SK-N-SH treated with all-trans-retinoic acid at 6 μM for 48 hours (cell line): ENCODE results near the gene TMC7.

ENCODE experiments used
- ATAC-seq: fragments of 200-7000 bp; cut with Tn5 transposase; 3 replicates; pipeline ENCODE4 v1.9.1; 2020; ENCODE audit warnings: mild to moderate bottlenecking, moderate library complexity
- ARNTL ChIP-seq: fragments of 450-650 bp; formaldehyde crosslinking; IDR thresholded peaks from 2 replicates; pipeline ENCODE4 v1.5.0; 2020; ENCODE audit warnings: low read depth, mild to moderate bottlenecking, moderate library complexity, borderline replicate concordance
- BACH2 ChIP-seq: fragments of 250-450 bp; sonication (Bioruptor Pico); IDR thresholded peaks from 2 replicates; pipeline ENCODE4 v1.9.0; 2021; ENCODE audit warnings: mild to moderate bottlenecking, borderline replicate concordance
- ESRRG ChIP-seq: fragments of 250-450 bp; sonication (Bioruptor Pico); IDR thresholded peaks from 2 replicates; pipeline ENCODE4 v1.6.1; 2021; ENCODE audit warnings: mild to moderate bottlenecking
- ISL1 ChIP-seq: fragments of 250-450 bp; sonication (Bioruptor Pico); IDR thresholded peaks from 2 replicates; pipeline ENCODE4 v2.1.2; 2022; ENCODE audit warnings: mild to moderate bottlenecking, moderate library complexity
- OSR1 ChIP-seq: fragments of 250-450 bp; sonication (Bioruptor Pico); IDR thresholded peaks from 2 replicates; pipeline ENCODE4 v1.8.0; 2022; ENCODE audit warnings: moderate library complexity, mild to moderate bottlenecking, inconsistent platforms
- PATZ1 ChIP-seq: fragments of 250-450 bp; sonication (Bioruptor Pico); IDR thresholded peaks from 2 replicates; pipeline ENCODE4 v1.8.0; 2020; ENCODE audit warnings: mild to moderate bottlenecking, moderate library complexity, borderline replicate concordance
- PPARA ChIP-seq: fragments of 250-450 bp; sonication (Bioruptor Pico); IDR thresholded peaks from 2 replicates; pipeline ENCODE4 v1.5.0; 2020; ENCODE audit warnings: mild to moderate bottlenecking, borderline replicate concordance
- RARB ChIP-seq: fragments of 250-450 bp; sonication (Bioruptor Pico); IDR thresholded peaks from 2 replicates; pipeline ENCODE4 v1.8.0; 2021; ENCODE audit warnings: mild to moderate bottlenecking, moderate library complexity
- SNAI2 ChIP-seq: fragments of 250-450 bp; sonication (Bioruptor Pico); IDR thresholded peaks from 2 replicates; pipeline ENCODE4 v1.5.0; 2020; ENCODE audit warnings: mild to moderate bottlenecking, moderate library complexity
- TCF4 ChIP-seq: fragments of 250-450 bp; sonication (Bioruptor Pico); IDR thresholded peaks from 2 replicates; pipeline ENCODE4 v1.8.0; 2021; ENCODE audit warnings: mild to moderate bottlenecking, moderate library complexity, borderline replicate concordance
- TOX ChIP-seq: fragments of 250-450 bp; sonication (Bioruptor Pico); IDR thresholded peaks from 2 replicates; pipeline ENCODE4 v1.8.0; 2021; ENCODE audit warnings: mild to moderate bottlenecking, moderate library complexity, borderline replicate concordance
- TSHZ2 ChIP-seq: fragments of 250-450 bp; sonication (Bioruptor Pico); IDR thresholded peaks from 2 replicates; pipeline ENCODE4 v1.5.0; 2020; ENCODE audit warnings: mild to moderate bottlenecking, moderate library complexity
- ZFP3 ChIP-seq: fragments of 250-450 bp; sonication (Bioruptor Pico); IDR thresholded peaks from 2 replicates; pipeline ENCODE4 v1.5.0; 2020; ENCODE audit warnings: mild to moderate bottlenecking, moderate library complexity
- ZNF565 ChIP-seq: fragments of 450-650 bp; formaldehyde crosslinking; conservative IDR thresholded peaks from 2 replicates; pipeline ENCODE4 v1.5.0; 2020; ENCODE audit warnings: low read depth, mild to moderate bottlenecking, moderate library complexity
- ZNF70 ChIP-seq: fragments of 450-650 bp; formaldehyde crosslinking; IDR thresholded peaks from 2 replicates; pipeline ENCODE4 v1.5.0; 2020; ENCODE audit warnings: mild to moderate bottlenecking, moderate library complexity
- ZNF8 ChIP-seq: fragments of 450-650 bp; formaldehyde crosslinking; IDR thresholded peaks from 2 replicates; pipeline ENCODE4 v1.5.0; 2020; ENCODE audit warnings: mild to moderate bottlenecking, moderate library complexity
- TF ChIP-seq, protein P1 (sequence below): fragments of 250-450 bp; sonication (Bioruptor Pico); IDR thresholded peaks from 2 replicates; pipeline ENCODE4 v1.5.1; 2020; ENCODE audit warnings: low read depth, mild to moderate bottlenecking, moderate library complexity
- TF ChIP-seq, protein P2 (sequence below): fragments of 250-450 bp; sonication (Bioruptor Pico); IDR thresholded peaks from 2 replicates; pipeline ENCODE4 v1.8.0; 2021; ENCODE audit warnings: low read depth, mild to moderate bottlenecking, moderate library complexity, borderline replicate concordance
- TF ChIP-seq, protein P3 (sequence below): fragments of 250-450 bp; sonication (Bioruptor Pico); IDR thresholded peaks from 2 replicates; pipeline ENCODE4 v1.5.1; 2021; ENCODE audit warnings: mild to moderate bottlenecking, moderate library complexity

The TMC7 gene

DNA sequence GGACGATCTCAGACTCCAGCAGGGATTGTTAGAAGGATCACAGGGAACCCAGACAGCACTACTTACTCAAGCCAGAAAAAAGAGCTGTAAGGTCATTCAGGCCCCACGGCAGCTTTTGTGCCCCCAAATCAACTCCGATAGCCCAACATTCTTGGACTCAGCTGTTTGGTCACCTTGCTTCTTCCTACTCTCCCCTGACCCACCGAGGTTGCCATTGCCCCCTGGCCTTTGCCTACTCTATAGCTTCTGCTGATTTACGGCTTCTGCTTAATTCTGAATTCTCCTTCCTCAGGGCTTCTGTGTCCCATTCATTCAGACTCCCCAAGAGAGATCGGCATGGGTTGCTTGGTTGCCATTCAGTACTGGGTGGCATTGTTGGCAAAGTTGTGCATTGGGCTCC is 121.4 kb downstream of the TMC7 start (continued):
- TF ChIP-seq, protein P1, sequence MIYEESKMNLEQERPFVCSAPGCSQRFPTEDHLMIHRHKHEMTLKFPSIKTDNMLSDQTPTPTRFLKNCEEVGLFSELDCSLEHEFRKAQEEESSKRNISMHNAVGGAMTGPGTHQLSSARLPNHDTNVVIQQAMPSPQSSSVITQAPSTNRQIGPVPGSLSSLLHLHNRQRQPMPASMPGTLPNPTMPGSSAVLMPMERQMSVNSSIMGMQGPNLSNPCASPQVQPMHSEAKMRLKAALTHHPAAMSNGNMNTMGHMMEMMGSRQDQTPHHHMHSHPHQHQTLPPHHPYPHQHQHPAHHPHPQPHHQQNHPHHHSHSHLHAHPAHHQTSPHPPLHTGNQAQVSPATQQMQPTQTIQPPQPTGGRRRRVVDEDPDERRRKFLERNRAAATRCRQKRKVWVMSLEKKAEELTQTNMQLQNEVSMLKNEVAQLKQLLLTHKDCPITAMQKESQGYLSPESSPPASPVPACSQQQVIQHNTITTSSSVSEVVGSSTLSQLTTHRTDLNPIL (CRISPR knock-in tag): no peak
- TF ChIP-seq RARB (CRISPR knock-in tag) (no peak), ZFP3 (CRISPR knock-in tag) (no peak)

- TF ChIP-seq ZNF70 (CRISPR knock-in tag): no peak
- TF ChIP-seq PPARA (CRISPR knock-in tag): no peak
- TF ChIP-seq, protein P1 (CRISPR knock-in tag): no peak
- no peak for TF ChIP-seq TCF4 (CRISPR knock-in tag)
- TF ChIP-seq, all 23 proteins: peak for 0
- no peak for ATAC-seq
Measured at GRCh38 chr16:19105891-19106624, 122.3 kb downstream of the TMC7 start.

DNA sequence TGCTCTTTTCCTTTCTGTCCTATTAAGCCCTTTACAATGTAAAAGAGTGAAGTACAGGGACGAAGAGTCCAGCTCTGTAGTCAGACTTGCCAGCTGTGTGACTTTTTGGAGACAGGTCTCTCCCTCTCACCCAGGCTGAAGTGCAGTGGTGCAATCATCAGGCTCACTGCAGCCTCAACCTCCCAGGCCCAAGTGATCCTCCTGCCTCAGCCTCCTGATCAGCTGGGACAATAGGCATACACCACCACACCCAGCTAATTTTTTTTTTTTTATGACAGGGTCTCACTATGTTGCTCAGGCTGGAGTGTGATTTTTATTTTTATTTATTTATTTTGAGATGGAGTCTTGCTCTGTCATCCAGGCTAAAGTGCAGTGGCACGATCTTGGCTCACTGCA is 122.9 kb downstream of the TMC7 start:
- TF ChIP-seq SNAI2 (CRISPR knock-in tag) (no peak), ZNF70 (CRISPR knock-in tag) (no peak), BACH2 (no peak), TSHZ2 (CRISPR knock-in tag) (no peak), ISL1 (CRISPR knock-in tag) (no peak), RARB (CRISPR knock-in tag) (no peak), ZNF565 (CRISPR knock-in tag) (no peak), ARNTL (CRISPR knock-in tag) (no peak), TOX (no peak), PATZ1 (no peak), ZNF8 (CRISPR knock-in tag) (no peak), ESRRG (no peak), OSR1 (CRISPR knock-in tag) (no peak)
- TF ChIP-seq, protein P2, sequence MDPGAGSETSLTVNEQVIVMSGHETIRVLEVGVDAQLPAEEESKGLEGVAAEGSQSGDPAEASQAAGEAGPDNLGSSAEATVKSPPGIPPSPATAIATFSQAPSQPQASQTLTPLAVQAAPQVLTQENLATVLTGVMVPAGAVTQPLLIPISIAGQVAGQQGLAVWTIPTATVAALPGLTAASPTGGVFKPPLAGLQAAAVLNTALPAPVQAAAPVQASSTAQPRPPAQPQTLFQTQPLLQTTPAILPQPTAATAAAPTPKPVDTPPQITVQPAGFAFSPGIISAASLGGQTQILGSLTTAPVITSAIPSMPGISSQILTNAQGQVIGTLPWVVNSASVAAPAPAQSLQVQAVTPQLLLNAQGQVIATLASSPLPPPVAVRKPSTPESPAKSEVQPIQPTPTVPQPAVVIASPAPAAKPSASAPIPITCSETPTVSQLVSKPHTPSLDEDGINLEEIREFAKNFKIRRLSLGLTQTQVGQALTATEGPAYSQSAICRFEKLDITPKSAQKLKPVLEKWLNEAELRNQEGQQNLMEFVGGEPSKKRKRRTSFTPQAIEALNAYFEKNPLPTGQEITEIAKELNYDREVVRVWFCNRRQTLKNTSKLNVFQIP: no peak
- TF ChIP-seq, protein P3, sequence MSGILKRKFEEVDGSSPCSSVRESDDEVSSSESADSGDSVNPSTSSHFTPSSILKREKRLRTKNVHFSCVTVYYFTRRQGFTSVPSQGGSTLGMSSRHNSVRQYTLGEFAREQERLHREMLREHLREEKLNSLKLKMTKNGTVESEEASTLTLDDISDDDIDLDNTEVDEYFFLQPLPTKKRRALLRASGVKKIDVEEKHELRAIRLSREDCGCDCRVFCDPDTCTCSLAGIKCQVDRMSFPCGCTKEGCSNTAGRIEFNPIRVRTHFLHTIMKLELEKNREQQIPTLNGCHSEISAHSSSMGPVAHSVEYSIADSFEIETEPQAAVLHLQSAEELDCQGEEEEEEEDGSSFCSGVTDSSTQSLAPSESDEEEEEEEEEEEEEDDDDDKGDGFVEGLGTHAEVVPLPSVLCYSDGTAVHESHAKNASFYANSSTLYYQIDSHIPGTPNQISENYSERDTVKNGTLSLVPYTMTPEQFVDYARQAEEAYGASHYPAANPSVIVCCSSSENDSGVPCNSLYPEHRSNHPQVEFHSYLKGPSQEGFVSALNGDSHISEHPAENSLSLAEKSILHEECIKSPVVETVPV (CRISPR knock-in tag): no peak
- TF ChIP-seq, protein P1 (CRISPR knock-in tag): no peak
- ATAC-seq: no peak
